Nephron (organoid): ENCODE measurements around the gene KIAA1549.
"Not testable (repeated sequence)": the region's sequence is repeated elsewhere in the genome, so short reads cannot be mapped to it uniquely, and the experiment has no call there.

ENCODE experiments used
- H3K27ac Mint-ChIP-seq, 3 experiments: 2 replicates each; pipeline ENCODE4 v1.8.0; 2020; ENCODE audit warnings: mixed read lengths in 3 of 3, mild to moderate bottlenecking in 2 of 3, moderate library complexity in 1 of 3
- H3K27me3 Mint-ChIP-seq: 2 replicates; pipeline ENCODE4 v1.8.0; 2021; ENCODE audit warnings: low read depth, mild to moderate bottlenecking, moderate library complexity, mixed read lengths
- H3K36me3 Mint-ChIP-seq: 2 replicates; pipeline ENCODE4 v1.8.0; 2020; ENCODE audit warnings: low read depth, mixed read lengths
- H3K4me1 Mint-ChIP-seq: 2 replicates; pipeline ENCODE4 v1.8.0; 2020; ENCODE audit warnings: mixed read lengths
- H3K4me3 Mint-ChIP-seq, 3 experiments: 2 replicates each; pipeline ENCODE4 v1.8.0; 2020; ENCODE audit warnings: mild to moderate bottlenecking in 3 of 3, mixed read lengths in 3 of 3, moderate library complexity in 2 of 3
- H3K9me3 Mint-ChIP-seq: 2 replicates; pipeline ENCODE4 v1.8.0; 2020; ENCODE audit warnings: mixed read lengths
- TF ChIP-seq, protein P1 (sequence below), 3 experiments: fragments of 200-600 bp; sonication (generic); IDR thresholded peaks; one replicate each; pipeline ENCODE4 v1.5.0; 2021; ENCODE audit warnings: antibody characterized with exemption in 3 of 3; ENCODE audit not compliant: unreplicated experiment in 3 of 3

Gene KIAA1549

DNA sequence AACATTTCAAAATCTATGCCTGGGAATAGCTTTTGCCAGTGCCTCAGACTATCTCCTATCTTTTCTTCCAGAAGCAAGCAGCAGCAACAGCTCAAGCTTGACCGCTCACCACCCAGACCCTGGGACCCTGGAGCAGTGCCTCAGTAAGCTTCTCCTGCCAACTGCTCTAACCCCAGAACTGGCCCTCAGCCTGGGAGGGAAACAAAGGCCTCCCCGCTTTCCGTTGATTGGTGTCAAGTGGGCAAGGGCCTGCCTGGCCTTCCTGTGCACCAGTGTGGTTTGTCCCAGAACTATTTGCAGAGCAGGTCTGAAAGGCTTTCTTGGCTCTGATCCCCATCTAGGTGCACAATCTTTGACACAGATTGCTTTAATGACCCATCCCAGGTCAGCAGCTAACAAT, 179.9 kb downstream of the KIAA1549 start:
- Mint-ChIP-seq H3K27ac (peak overlapping the region in 1 of 3 experiments; percentile 80), H3K4me3 (no peak overlapping the region), H3K36me3 (no peaks in the 10 kb centered on the region), H3K27me3 (peaks cover 31% of the 10 kb centered on the region), H3K4me1 (peaks cover 15% of the 10 kb centered on the region), H3K9me3 (no peaks in the 10 kb centered on the region)
- TF ChIP-seq, protein P1, sequence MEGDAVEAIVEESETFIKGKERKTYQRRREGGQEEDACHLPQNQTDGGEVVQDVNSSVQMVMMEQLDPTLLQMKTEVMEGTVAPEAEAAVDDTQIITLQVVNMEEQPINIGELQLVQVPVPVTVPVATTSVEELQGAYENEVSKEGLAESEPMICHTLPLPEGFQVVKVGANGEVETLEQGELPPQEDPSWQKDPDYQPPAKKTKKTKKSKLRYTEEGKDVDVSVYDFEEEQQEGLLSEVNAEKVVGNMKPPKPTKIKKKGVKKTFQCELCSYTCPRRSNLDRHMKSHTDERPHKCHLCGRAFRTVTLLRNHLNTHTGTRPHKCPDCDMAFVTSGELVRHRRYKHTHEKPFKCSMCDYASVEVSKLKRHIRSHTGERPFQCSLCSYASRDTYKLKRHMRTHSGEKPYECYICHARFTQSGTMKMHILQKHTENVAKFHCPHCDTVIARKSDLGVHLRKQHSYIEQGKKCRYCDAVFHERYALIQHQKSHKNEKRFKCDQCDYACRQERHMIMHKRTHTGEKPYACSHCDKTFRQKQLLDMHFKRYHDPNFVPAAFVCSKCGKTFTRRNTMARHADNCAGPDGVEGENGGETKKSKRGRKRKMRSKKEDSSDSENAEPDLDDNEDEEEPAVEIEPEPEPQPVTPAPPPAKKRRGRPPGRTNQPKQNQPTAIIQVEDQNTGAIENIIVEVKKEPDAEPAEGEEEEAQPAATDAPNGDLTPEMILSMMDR (IDR thresholded peaks at IDR 0.05; ENCODE audit: unreplicated experiment in 3 of 3), result no peak

DNA sequence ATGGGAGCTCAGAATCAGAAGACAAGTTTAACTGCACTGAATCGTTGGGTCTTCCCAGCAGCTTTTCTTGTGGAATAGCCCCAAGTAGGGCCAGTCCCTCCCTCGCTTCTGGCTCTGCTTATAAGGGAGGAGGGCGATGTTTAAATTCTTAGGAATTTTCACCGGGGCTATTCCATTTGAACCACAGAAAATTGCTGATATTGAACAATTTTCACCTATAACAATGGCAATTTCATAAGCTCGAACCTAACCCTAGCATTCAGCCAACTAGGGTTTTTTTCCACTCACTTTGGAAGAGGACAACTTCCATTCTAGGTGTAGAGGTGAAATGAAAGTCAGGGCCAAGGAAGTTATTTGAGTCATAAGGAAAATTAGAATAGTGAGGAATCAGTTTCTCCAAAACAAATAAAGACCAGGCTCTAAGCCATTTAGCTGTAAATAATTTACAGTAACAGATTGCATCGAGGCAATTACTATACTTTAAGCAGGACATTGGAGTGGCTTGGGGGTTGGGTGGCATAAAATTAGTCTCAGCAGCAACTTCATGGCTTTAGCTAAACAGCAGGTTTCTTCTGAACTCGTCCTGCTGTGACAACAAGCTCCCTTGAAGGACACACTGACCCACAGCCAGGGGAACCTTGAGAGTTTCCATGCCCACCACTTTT, 181.7 kb downstream of the KIAA1549 start:
- Mint-ChIP-seq H3K36me3 (no peaks in the 10 kb centered on the region), H3K9me3 (no peaks in the 10 kb centered on the region), H3K4me1 (peaks cover 15% of the 10 kb centered on the region), H3K4me3 (peak overlapping the region in 1 of 3 experiments; percentile 66), H3K27me3 (peaks cover 31% of the 10 kb centered on the region), H3K27ac (peak overlapping the region; percentile 18 to 80 (median 53))
- TF ChIP-seq, protein P1 (IDR thresholded peaks at IDR 0.05; ENCODE audit: unreplicated experiment in 3 of 3), result no peak

DNA sequence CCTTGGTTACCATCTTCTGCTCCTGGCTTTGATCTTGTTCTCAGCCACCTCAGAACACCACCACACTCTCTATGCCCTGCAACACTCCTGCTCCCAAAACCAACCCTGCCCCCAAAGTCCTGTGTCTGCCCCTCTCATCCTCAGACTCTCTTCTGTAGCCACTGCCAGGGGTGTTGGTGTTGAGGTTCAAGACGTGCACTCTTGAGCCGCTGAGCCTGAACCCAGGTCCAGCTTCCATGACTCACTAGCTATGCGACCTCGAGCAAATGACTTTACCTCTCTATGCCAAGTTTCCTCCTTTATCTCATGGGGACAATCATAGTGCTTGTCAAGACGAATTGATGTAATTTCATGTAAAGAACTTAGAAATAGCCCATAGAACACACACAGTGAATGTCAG, 182.4 kb downstream of the KIAA1549 start:
- TF ChIP-seq, protein P1 (IDR thresholded peaks at IDR 0.05; ENCODE audit: unreplicated experiment in 3 of 3), result no peak
- H3K27ac Mint-ChIP-seq, result peak overlapping the region; percentile 4 to 80 (median 18)
- H3K4me3 Mint-ChIP-seq, result peak overlapping the region in 2 of 3 experiments; percentile 46 to 66
- no peaks in the 10 kb centered on the region for H3K36me3 Mint-ChIP-seq
- no peaks in the 10 kb centered on the region for H3K9me3 Mint-ChIP-seq
- peaks cover 31% of the 10 kb centered on the region for H3K27me3 Mint-ChIP-seq
- H3K4me1 Mint-ChIP-seq, result peaks cover 15% of the 10 kb centered on the region

DNA sequence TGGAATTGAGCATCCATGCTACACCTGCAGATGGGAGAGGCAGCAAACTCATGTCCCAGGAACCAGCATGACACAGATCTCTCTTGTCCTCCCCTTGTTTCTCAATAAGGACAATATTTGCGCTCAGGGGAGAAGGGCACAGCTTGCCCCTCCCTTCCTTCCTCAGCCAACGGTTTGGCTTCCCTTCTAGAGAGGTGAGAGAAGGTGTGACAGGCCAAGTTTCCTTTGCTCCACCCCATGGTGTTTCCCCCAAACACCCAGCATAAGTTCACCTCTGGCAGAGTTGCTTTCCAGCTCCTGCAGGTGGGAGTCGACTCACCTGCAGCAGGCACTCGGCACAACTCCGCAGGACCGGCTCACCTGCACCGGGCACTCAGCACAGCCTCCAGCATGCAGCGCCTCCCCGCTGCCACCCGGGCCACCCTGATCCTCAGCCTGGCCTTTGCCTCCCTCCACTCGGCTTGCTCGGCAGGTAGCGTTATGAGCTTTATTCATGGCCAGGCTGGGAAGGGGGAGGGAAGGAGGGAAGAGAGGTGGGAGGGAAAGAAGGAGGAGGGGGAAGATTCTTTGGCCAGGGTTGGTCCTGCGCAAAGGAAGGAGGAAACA, 183.4 kb downstream of the KIAA1549 start, which contains the start of the genes ATP6V0A4 and TMEM213:
ATP6V0A4 (minus strand) TSS at position 482 of the 606 bp plus-strand sequence. CDS start 26,949 bp downstream, outside the sequence.
TMEM213 (plus strand) TSS at position 280 of the 606 bp plus-strand sequence; CDS start at position 391, 111 bp downstream.
- TF ChIP-seq, protein P1 (IDR thresholded peaks at IDR 0.05; ENCODE audit: unreplicated experiment in 3 of 3), result no peak
- H3K4me3 Mint-ChIP-seq, result peak within 1 kb of the TSS in 2 of 3 experiments; percentile 46 to 66
- peaks cover 31% of the 10 kb centered on the region for H3K27me3 Mint-ChIP-seq
- peak within 1 kb of the TSS; percentile 4 to 81 (median 18) for H3K27ac Mint-ChIP-seq
- peaks cover 15% of the 10 kb centered on the region for H3K4me1 Mint-ChIP-seq
- H3K36me3 Mint-ChIP-seq, result no peaks in the 10 kb centered on the region
- H3K9me3 Mint-ChIP-seq, result no peaks in the 10 kb centered on the region

DNA sequence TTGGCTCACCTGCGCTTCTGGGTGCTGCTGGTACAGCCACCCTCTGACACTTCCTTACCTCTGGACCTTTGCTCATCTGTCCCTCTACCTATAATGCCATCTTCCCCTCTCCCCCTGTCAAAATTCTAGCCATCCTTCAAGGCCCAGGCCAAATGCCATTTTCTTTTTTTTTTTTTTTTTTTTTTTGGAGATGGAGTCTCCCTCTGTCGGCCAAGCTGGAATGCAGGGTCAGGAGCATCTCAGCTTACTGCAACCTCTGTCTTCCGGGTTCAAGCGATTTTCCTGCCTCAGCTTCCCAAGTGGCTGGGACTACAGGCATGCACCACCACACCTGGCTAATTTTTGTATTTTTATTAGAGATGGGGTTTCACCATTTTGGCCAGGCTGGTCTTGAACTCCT, 184.1 kb downstream of the KIAA1549 start:
- not testable (repeated sequence) for H3K36me3 Mint-ChIP-seq, H3K9me3 Mint-ChIP-seq
- Mint-ChIP-seq H3K27me3 (peaks cover 35% of the 10 kb centered on the region), H3K4me3 (peak overlapping the region in 1 of 3 experiments; percentile 49), H3K27ac (peak overlapping the region in 1 of 3 experiments; percentile 81), H3K4me1 (peaks cover 15% of the 10 kb centered on the region)

DNA sequence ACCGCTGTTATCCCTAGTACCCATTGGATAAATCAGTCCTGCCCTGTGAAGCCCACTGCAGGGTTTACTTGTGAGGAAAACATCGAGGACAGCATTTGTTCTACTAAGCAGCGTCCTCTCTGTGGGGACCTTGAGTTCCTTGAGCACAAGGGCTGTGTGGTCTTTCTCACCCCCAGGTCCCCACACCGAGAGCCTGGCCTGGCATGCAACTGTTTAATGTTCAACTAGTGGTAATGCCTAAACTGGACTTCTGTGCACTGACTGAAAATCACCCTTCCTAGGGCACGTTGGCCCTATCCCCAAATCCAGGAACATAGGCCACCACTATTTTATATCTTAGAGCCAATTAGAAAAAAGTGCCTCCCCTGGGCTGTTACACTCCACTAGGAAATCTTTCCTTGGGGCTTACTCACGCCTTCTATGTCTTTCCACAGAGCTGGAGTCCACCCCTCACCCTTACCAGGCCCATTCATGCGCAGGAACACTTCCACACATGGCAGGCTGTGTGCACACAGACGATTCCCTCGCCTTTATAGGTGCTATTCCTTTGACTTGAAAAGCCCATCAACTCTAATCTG, 185.1 kb downstream of the KIAA1549 start:
- TF ChIP-seq, protein P1 (IDR thresholded peaks at IDR 0.05; ENCODE audit: unreplicated experiment in 3 of 3), result no peak
- Mint-ChIP-seq H3K4me3 (peak overlapping the region in 1 of 3 experiments; percentile 49), H3K4me1 (peaks cover 15% of the 10 kb centered on the region), H3K9me3 (no peaks in the 10 kb centered on the region), H3K27me3 (peaks cover 35% of the 10 kb centered on the region), H3K36me3 (no peaks in the 10 kb centered on the region), H3K27ac (peak overlapping the region in 1 of 3 experiments; percentile 81)
